GM18517 (cell line): ENCODE measurements around the gene TMEM123.
A peak's percentile ranks its signal among the peaks of the same experiment; 100 is the strongest.

ENCODE experiments used
- ATAC-seq: cut with Tn5 transposase; IDR thresholded peaks from one replicate; pipeline ENCODE4 v1.9.1; 2021; ENCODE audit warnings: mild to moderate bottlenecking, moderate library complexity; ENCODE audit not compliant: unreplicated experiment

TMEM123 gene

DNA sequence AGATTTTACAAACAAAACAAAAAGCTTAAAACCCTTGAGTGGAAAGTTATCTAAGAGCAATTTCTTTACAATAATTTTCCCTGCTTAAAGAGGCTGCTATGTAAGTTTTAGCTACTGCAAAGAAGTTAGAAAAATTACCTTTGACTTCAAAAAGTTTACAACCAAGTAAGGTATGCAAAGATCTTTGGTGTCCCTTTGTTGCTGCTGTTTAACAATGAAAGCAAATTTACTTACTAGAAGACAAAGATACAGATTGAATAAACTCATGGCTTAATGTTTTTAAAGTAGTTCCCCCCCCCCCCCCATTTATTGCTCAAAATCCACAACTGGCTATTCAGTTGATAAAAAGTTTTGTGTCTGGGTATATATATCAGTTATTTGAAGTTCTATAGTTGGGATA, 26.0 kb downstream of the TMEM123 start:
- no peak for ATAC-seq

- no peak for ATAC-seq
Observed at GRCh38 chr11:102426000-102426399, 26.6 kb downstream of the TMEM123 start.

GRCh38 chr11:102423936-102424335, 28.6 kb downstream of the TMEM123 start:
- ATAC-seq = no peak

GRCh38 chr11:102422817-102423712, 29.5 kb downstream of the TMEM123 start:
- ATAC-seq = no peak

DNA sequence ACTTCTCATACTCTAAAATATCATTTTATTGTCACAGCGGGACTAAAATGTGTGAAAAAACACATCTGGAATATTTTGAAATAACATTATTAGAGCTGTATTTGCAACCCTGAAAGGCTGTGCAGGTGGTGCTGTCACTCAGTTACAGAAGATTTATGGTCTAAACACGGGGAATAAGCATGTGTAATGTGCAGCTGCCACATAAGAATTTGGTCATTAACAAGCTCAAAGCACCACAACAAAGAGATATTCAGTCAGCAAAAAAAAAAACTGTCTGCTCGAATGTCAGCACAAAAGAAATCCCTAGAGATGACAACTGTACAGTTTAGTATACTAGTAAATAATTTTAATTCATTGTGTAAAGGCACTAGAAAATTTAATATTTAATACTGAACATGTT, 31.3 kb downstream of the TMEM123 start:
- no peak for ATAC-seq

DNA sequence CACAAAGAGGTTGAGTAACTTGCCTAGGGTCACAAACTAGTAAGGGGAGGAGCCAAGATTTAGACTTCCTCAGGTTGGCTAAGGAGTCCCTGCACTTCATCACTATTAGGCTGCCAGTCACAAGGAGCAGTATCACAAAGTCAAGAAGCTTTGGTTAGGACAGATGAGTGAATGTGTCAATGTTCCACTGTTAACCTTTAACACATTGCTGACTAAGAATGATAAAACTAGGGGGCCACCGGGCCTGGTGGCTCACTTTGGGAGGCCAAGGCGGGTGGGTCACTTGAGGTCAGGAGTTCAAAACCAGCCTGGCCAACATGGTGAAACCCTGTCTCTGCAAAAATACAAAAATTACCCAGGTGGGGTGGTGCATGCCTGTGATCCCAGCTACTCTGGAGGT, 32.0 kb downstream of the TMEM123 start:
- ATAC-seq = peak; percentile 87

DNA sequence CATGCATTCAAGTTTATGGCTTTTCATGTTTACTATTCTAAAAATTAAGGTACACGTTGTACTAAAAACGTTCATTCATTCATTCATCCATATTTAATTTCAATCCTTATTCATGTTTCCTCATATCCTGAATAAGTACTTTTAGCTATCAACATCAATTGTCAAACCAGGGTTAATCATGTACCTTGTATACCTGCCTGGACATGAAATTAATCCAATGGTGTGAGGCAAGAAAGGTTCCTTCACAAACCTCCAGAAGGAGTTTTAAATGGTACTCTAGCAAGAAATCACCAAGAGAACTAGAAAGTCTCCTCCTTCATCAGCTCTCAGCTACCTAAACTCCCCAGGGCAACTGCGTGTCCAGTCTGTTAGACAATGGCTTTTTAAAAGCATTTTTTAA, 33.4 kb downstream of the TMEM123 start:
- ATAC-seq = no peak

DNA sequence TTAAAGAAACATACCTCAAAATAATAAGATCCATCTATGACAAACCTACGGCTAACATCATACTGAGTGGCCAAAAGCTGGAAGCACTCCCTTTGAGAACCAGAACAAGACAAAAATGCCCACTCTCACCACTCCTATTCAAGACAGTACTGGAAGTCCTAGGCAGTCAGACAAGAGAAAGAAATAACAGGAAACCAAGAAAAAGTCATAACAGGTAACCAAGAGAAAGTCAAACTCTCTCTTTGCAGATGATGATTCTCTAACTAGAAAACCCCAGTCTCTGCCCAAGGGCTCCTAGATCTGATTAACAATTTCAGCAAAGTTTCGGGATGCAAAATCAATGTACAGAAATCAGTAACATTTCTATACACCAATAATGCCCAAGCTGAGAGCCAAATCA, 35.6 kb downstream of the TMEM123 start:
- no peak for ATAC-seq

GRCh38 chr11:102415304-102415916, 37.2 kb downstream of the TMEM123 start:
- ATAC-seq = no peak

- no peak for ATAC-seq
Observed at GRCh38 chr11:102414559-102414958, 38.0 kb downstream of the TMEM123 start.

GRCh38 chr11:102413497-102413896, 39.1 kb downstream of the TMEM123 start:
- ATAC-seq = no peak

GRCh38 chr11:102411142-102411541, 41.4 kb downstream of the TMEM123 start:
- no peak for ATAC-seq

DNA sequence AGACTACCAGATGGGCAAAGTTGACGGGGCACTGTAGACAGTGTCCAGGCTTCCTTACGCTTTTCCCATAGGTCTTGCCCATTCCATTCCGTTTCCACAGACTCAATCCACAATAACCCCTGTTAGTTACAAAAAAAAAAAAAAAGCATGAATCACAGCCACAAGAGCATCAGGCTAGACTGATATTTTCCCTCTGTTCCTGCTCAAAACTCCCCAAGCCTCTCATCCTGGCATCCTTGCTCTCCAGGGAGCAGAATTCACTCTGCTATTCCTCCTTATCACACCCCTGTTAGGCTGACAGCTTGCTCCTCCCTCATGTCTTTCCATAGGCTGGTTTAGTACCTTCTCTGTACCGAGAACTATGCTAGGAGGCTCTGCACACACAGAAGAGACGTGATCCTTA, 42.2 kb downstream of the TMEM123 start:
- ATAC-seq = no peak

GRCh38 chr11:102408339-102408738, 44.2 kb downstream of the TMEM123 start:
- no peak for ATAC-seq

DNA sequence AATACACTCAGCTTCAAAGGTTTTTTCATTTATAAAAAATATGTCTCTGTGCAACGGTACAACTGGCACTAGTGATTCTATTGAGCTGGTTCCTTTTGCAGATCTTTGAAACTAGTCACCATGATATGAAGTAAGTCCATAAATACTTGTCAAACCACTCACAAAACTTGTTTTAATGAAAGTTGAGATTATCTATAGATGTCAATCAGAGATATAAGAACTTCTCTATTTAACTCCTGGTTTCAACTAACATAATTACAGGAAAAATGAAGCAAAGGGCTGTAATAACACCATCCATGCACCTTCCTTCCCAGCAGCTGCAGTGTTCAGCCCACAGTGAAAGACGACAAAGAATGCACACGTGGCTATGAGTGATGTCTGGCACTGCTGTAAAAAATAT, 44.7 kb downstream of the TMEM123 start:
- ATAC-seq = no peak

DNA sequence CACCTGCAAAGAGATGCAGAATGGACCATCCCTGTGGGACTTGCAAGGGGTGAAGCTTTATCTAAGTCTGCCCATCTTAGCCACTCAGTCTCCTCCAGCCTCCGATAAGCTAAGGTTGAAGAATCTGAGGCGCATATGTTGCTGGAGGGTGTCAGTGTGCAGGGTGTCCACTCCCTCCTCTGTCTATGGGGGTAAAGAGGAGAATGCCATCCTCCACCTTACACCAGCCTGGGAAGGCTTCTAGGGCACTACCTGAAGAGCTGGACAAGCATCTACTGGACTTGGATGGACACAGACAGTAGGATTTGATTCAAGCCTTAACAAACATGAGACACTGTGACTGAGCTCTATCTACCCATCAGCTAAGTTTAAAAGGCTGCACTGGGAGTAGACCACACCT, 46.5 kb downstream of the TMEM123 start:
- ATAC-seq = no peak

DNA sequence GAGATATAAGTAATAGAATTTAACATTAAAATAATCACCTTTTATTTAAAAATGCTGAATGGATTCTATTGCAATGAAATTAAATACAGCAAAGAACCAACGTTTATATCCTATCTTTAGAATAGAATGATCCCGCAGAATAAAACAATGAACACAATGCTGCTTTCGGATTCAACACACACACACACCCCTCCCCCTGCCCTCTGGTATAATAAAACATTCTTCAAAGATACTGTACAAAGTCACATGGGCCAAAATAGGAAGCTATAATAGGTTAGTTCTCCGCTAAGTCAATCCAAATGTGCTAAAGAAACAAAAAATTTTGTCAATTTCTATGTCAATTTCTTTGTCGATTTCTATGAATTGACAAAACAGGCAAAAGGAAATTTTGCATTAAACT, 47.1 kb downstream of the TMEM123 start:
- no peak for ATAC-seq

DNA sequence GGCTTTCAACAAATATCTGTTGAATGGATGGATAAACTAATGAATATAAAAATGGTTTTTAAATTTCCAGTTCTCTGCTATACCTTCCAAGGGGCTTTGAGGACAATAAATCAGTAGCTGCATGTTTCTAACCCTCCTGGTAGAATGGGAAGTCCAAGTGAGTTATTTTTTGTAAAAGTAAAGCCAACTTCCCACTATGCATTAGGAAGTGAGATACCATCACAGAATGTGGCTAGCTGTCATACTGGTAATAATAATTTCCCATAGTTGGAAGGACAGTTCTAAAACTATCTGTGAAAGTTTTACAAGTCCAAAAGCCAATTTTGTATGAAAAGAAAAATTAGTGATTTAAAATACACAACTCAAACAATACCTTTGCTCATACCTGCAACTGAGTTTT, 50.0 kb downstream of the TMEM123 start:
- no peak for ATAC-seq

DNA sequence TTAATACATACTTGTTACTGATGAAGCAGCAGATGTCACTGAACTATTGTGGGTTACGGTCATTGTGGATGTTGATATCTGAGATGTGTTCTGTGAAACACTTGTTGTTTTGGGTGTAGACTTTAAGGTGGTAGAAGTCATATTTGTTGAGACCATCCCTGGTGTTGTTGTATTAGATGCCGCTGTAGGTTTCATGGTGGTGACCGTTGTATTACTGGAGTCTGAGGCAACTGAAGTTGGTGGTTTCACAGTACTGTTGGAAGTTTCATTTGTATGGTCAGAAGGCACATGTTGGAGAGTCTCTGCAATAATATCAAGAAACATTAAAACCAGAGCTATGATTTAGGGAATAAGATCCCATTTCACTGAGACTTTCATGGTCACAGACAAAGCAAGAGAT, 50.7 kb downstream of the TMEM123 start:
- ATAC-seq = no peak

- no peak for ATAC-seq
Observed at GRCh38 chr11:102400603-102401002, 52.0 kb downstream of the TMEM123 start.

DNA sequence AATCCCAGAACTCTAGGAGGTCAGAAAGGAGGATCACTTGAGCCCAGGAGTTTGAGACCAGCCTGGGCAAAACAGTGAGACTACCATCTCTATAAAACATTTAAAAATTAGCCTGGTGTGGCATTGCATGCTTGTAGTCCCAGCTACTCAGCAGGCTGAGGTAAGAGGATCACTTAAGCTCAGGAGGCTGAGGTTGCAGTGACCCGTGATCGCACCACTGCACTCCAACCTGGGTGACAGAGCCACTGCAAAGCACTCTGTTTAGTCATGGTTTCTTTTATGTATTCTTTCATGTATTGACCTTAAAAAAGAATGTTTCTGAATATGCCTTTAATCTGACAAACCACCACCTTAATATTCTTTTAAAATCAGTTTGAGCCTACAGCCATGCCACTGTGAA, 53.4 kb downstream of the TMEM123 start:
- no peak for ATAC-seq

DNA sequence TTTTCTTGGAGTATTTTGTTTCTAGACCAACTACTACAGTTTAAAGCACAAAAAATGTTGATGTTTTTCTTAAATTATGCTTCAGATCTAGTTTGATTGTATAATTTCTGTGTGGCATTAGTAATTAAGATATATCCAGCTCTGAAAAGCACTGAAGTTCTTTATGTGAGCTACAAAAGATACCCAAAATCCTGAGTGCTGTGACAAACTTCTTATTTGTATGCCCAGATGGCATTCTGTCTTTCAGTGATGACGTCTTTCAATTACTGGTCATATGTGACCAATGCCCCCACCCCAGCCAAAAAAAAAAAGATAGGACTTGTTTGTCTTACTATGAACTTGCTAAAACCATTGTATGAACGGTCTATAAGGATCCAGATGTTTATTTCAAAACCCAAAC, 54.3 kb downstream of the TMEM123 start:
- no peak for ATAC-seq
